Esophagus muscularis mucosa (tissue), 4 donors: ENCODE data around the gene SLC25A43. TPM values are rescaled to one million over a fixed set of nuclear protein-coding genes. Genes with fewer than 3 reads are reported as not detected.

Experiments
- DNase-seq: peaks from one replicate; pipeline ENCODE4 v3.0.0-alpha.2; 2017; ENCODE audit errors: extremely low spot score
- H3K27ac ChIP-seq, 4 donors: fragments of 200-600 bp; sonication (generic); replicated peaks in 1 of 4; 1 replicate in 3 of 4; 2 replicates in 1 of 4; pipeline ENCODE4 v1.5.1; 2016 to 2019; ENCODE audit warnings: mild to moderate bottlenecking in 1 of 4
- H3K27me3 ChIP-seq, 4 donors: fragments of 200-600 bp; sonication (generic); one replicate each; pipeline versions ENCODE4 v1.5.1 to v1.6.0; 2016 to 2019
- H3K36me3 ChIP-seq, 4 donors: fragments of 200-600 bp; sonication (generic); one replicate each; pipeline ENCODE4 v1.5.1; 2016 to 2019
- H3K4me1 ChIP-seq, 4 donors: fragments of 200-600 bp; sonication (generic); one replicate each; pipeline ENCODE4 v1.5.1; 2016 to 2019
- H3K4me3 ChIP-seq, 4 donors: fragments of 200-600 bp; sonication (generic); 1 replicate in 2 of 4; 2 replicates in 2 of 4; pipeline ENCODE4 v1.5.1; 2016 to 2019; ENCODE audit warnings: mild to moderate bottlenecking in 4 of 4, moderate library complexity in 1 of 4
- H3K9me3 ChIP-seq, 4 donors: fragments of 200-600 bp; sonication (generic); 1 replicate in 3 of 4; 2 replicates in 1 of 4; pipeline ENCODE4 v1.5.1; 2016 to 2019
- EP300 ChIP-seq: sonication (generic); formaldehyde crosslinking; IDR thresholded peaks from one replicate; pipeline ENCODE4 v1.6.1; 2017; ENCODE audit warnings: antibody characterized with exemption
- POLR2A ChIP-seq: fragments of 450-650 bp; IDR thresholded peaks from one replicate; pipeline ENCODE4 v1.6.1; 2017; ENCODE audit warnings: antibody characterized with exemption, moderate library complexity, mild to moderate bottlenecking, low read depth
- POLR2AphosphoS5 ChIP-seq, 2 donors: sonication (generic); formaldehyde crosslinking; IDR thresholded peaks; one replicate each; pipeline ENCODE4 v1.6.1; 2017; ENCODE audit warnings: antibody characterized with exemption in 2 of 2
- WGBS: methylation state at CpG from one replicate; pipeline ENCODE4 v1.1.5; 2018; 5-methylcytosine and 5-hydroxymethylcytosine counted together
- intact Hi-C: fragments of 100-400 bp; cut with DNase I; formaldehyde crosslinking; loops from one replicate; pipeline ENCODE4 v1.15.1; 2023
- total RNA-seq, 4 donors: library from RNA; depleted of rRNA; stranded (reverse); fragments of >200 nt; gene quantifications; one replicate each; pipeline versions ENCODE4 v1.1.0 to v1.2.1, GENCODE V29; 2016
- TF ChIP-seq, protein P1 (sequence below), 3 experiments: fragments of 200-600 bp in 2 of 3; fragments of 450-650 bp in 1 of 3; sonication (generic) in 2 of 3; IDR thresholded peaks; one replicate each; pipeline ENCODE4 v1.5.1; 2017 to 2019; ENCODE audit warnings: antibody characterized with exemption in 3 of 3, mild to moderate bottlenecking in 2 of 3, moderate library complexity in 1 of 3

Gene SLC25A43
- total RNA-seq, 4 donors from 2014 or later, result 6.6 to 15.4 (median 13.0) TPM

DNA sequence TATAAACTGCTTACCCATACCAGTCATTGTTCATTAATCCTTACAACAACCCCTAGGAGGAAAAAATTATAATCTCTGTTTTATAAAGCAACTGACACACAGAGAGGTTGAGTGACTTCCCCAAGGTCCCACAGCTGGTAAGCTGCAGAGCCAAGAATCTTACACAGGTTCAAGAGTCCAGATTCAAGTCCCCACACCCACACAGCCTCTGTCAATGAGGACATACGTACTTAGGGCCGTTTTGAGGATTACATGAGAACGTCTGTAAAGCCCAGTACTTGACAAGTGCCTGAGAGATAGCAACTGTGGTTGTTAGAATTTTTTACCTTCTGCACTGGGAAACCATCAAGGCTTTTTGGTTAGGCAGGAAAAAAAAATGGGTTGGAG lies 556 bp upstream of the SLC25A43 start:
- Histone ChIP-seq H3K4me3 (peak overlapping the region; percentile 70 to 81 (median 72)), H3K9me3 (no peaks in the 10 kb centered on the region), H3K27ac (peak overlapping the region; percentile 79 to 89 (median 85)), H3K4me1 (peaks cover 0 to 17% (median 16%) of the 10 kb centered on the region in 4 donors), H3K36me3 (no peaks in the 10 kb centered on the region), H3K27me3 (no peaks in the 10 kb centered on the region)
- TF ChIP-seq EP300 (no peak), POLR2AphosphoS5 (IDR thresholded peaks at IDR 0.05) (no peak), POLR2A (no peak)
- TF ChIP-seq, protein P1, sequence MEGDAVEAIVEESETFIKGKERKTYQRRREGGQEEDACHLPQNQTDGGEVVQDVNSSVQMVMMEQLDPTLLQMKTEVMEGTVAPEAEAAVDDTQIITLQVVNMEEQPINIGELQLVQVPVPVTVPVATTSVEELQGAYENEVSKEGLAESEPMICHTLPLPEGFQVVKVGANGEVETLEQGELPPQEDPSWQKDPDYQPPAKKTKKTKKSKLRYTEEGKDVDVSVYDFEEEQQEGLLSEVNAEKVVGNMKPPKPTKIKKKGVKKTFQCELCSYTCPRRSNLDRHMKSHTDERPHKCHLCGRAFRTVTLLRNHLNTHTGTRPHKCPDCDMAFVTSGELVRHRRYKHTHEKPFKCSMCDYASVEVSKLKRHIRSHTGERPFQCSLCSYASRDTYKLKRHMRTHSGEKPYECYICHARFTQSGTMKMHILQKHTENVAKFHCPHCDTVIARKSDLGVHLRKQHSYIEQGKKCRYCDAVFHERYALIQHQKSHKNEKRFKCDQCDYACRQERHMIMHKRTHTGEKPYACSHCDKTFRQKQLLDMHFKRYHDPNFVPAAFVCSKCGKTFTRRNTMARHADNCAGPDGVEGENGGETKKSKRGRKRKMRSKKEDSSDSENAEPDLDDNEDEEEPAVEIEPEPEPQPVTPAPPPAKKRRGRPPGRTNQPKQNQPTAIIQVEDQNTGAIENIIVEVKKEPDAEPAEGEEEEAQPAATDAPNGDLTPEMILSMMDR (IDR thresholded peaks at IDR 0.05), result no peak
- WGBS, result 18% methylated on average over 3 of the region's 3 CpGs
- intact Hi-C loops, result no loop called here
- DNase-seq, result no peak

DNA sequence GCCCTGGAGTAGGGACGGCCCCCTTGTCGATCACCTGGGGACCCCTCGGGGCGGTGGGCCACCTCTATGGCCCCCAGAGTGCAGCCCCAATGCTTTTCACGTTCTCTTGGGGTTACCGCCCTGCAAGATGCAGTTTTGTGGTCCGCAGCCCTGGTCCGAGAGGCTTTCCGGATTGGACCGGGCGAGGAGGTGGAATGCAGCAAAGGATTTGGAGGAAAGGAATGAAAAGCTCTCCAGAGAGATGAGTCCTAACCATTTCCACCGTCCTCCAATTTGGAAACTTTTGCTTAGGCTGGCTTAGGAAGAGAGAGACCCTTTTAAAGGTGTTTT lies 601 bp downstream of the SLC25A43 start:
- peaks cover 0 to 17% (median 16%) of the 10 kb centered on the region in 4 donors for H3K4me1 ChIP-seq
- intact Hi-C loops, result no loop called here
- no peak for DNase-seq

DNA sequence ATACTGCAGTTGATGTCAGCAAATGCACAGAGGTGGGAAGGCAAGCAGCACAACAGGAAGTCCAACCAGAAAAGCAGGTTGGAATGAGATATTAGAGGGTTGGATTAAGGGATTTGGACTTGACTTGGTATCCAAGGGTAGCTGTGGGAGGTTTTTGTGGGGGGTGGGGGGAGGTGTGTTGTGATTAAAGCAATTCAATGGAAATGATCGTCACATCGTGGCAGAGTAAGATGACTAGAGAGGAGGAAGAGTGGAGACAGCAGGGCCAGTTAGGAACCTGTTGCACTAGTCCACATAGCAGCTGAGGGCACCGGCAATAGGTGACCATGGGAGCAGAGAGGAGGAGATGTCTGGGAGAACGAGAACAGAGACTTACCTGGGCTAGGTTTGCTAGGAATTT lies 2.4 kb downstream of the SLC25A43 start:
- Histone ChIP-seq H3K27me3 (no peaks in the 10 kb centered on the region), H3K36me3 (peaks cover 0 to 4% (median 0%) of the 10 kb centered on the region in 4 donors), H3K4me3 (no peak overlapping the region), H3K9me3 (no peaks in the 10 kb centered on the region), H3K27ac (no peak overlapping the region), H3K4me1 (peaks cover 0 to 17% (median 16%) of the 10 kb centered on the region in 4 donors)
- DNase-seq, result no peak
- TF ChIP-seq POLR2A, result no peak
- no peak for TF ChIP-seq EP300
- TF ChIP-seq POLR2AphosphoS5 (IDR thresholded peaks at IDR 0.05), result no peak
- TF ChIP-seq, protein P1 (IDR thresholded peaks at IDR 0.05), result no peak
- intact Hi-C loops, result no loop called here
- 75% methylated on average over 4 of the region's 4 CpGs for WGBS

More for the DNA sequence above, 601 bp downstream of the SLC25A43 start:
- Histone ChIP-seq H3K27me3 (no peaks in the 10 kb centered on the region), H3K27ac (peak overlapping the region; percentile 79 to 89 (median 85)), H3K9me3 (no peaks in the 10 kb centered on the region), H3K36me3 (no peaks in the 10 kb centered on the region), H3K4me3 (peak overlapping the region; percentile 70 to 81 (median 72))
- WGBS, result 30% methylated on average over 9 of the region's 12 CpGs
- no peak for TF ChIP-seq EP300
- TF ChIP-seq, protein P1 (IDR thresholded peaks at IDR 0.05), result no peak
- TF ChIP-seq POLR2AphosphoS5 (IDR thresholded peaks at IDR 0.05), result no peak
- no peak for TF ChIP-seq POLR2A

DNA sequence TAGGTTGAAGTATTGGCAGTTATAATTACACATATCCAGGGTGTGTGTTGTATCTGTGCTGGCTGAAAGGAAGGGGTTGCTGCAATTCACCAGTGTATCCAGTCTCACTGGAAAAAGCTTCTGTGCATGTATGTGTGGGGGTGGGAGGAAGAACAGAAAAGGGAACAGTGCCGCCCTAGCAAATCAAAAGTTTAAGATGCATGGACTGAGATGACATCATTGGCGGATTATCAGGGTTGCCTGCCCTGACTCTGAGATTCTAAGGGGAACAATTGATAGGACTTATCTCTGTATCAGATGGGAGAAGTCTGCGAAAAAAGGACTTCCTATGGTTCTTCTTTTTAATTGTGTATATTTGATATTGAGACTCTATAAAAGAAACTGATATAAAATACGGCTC lies 3.5 kb downstream of the SLC25A43 start:
- intact Hi-C loops, result no loop called here
- H3K27me3 ChIP-seq, result no peaks in the 10 kb centered on the region

More for the DNA sequence above, 3.5 kb downstream of the SLC25A43 start:
- Histone ChIP-seq H3K27ac (no peak overlapping the region), H3K9me3 (no peaks in the 10 kb centered on the region), H3K4me3 (no peak overlapping the region), H3K36me3 (peaks cover 0 to 10% (median 0%) of the 10 kb centered on the region in 4 donors), H3K4me1 (peaks cover 0 to 17% (median 16%) of the 10 kb centered on the region in 4 donors)
- TF ChIP-seq, protein P1 (IDR thresholded peaks at IDR 0.05), result no peak
- no peak for TF ChIP-seq EP300
- TF ChIP-seq POLR2A, result no peak
- no peak for TF ChIP-seq POLR2AphosphoS5 (IDR thresholded peaks at IDR 0.05)
- 76% methylated on average over 4 of the region's 4 CpGs for WGBS
- DNase-seq, result no peak
